HUES64 (cell line): Measurements from ENCODE around the gene TWIST2.

ENCODE experiments used
- H3K27ac ChIP-seq: 2 replicates; pipeline ENCODE4 v1.7.0; 2013; ENCODE audit warnings: low read depth, low read length, inconsistent platforms
- H3K27me3 ChIP-seq: 2 replicates; pipeline ENCODE4 v1.6.1; 2013; ENCODE audit warnings: mild to moderate bottlenecking, low read length; ENCODE audit not compliant: insufficient read depth
- H3K36me3 ChIP-seq: 2 replicates; pipeline ENCODE4 v1.6.1; 2013; ENCODE audit warnings: mild to moderate bottlenecking, low read length; ENCODE audit not compliant: insufficient read depth
- H3K4me1 ChIP-seq: 2 replicates; pipeline ENCODE4 v1.6.1; 2013; ENCODE audit warnings: mild to moderate bottlenecking, low read length, moderate library complexity; ENCODE audit not compliant: insufficient read depth
- H3K4me3 ChIP-seq: 2 replicates; pipeline ENCODE4 v1.5.1; 2013; ENCODE audit warnings: mild to moderate bottlenecking, low read length, moderate library complexity
- H3K9ac ChIP-seq: 2 replicates; pipeline ENCODE4 v1.6.1; 2013; ENCODE audit warnings: mild to moderate bottlenecking, low read depth, low read length
- H3K9me3 ChIP-seq: 2 replicates; pipeline ENCODE4 v1.6.1; 2013; ENCODE audit warnings: low read depth, low read length; ENCODE audit not compliant: insufficient read depth
- WGBS: fragments of 150-250, 120-280 bp; methylation state at CpG from one replicate; pipeline ENCODE4 v1.1.7; 2013; ENCODE audit warnings: missing lambda C conversion rate; 5-methylcytosine and 5-hydroxymethylcytosine counted together

Gene TWIST2

GRCh38 chr2:238899386-238899785 is 51.5 kb downstream of the TWIST2 start:
- Histone ChIP-seq H3K27ac (no peak overlapping the region), H3K9ac (no peak overlapping the region), H3K9me3 (no peaks in the 10 kb centered on the region), H3K36me3 (no peaks in the 10 kb centered on the region), H3K4me1 (peaks cover 7% of the 10 kb centered on the region; the same call in 1 of the 2 replicates), H3K27me3 (no peaks in the 10 kb centered on the region), H3K4me3 (no peak overlapping the region)
- WGBS = 92% methylated on average over 7 of the region's 7 CpGs

DNA sequence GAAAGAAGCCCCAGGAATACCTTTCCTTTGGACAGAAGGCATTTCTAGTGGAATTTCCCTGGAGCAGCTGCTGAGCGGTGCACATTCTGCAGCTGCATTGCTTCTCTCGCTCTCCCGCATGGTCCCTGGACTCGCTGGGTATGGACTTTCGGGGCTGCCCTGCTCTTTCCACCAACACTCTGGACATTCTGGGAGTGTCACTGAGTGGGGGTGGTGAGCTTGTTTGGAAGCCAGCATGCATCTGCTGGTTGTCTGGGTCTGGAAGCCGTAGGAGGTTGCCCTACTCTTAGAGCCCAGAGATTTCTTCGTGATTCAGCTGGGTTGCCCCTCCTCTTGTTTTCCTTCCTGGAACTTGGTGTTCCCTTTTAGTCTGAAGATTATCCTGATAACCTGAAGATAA is 52.6 kb downstream of the TWIST2 start:
- no peaks in the 10 kb centered on the region for H3K27me3 ChIP-seq
- H3K9ac ChIP-seq = no peak overlapping the region
- H3K36me3 ChIP-seq = no peaks in the 10 kb centered on the region
- no peaks in the 10 kb centered on the region for H3K9me3 ChIP-seq
- H3K4me3 ChIP-seq = no peak overlapping the region
- H3K4me1 ChIP-seq = peaks cover 4% of the 10 kb centered on the region; the same call in 1 of the 2 replicates
- WGBS = 80% methylated on average over 7 of the region's 7 CpGs
- no peak overlapping the region for H3K27ac ChIP-seq

GRCh38 chr2:238901461-238902057 is 53.7 kb downstream of the TWIST2 start:
- Histone ChIP-seq H3K27me3 (no peaks in the 10 kb centered on the region), H3K4me3 (no peak overlapping the region), H3K4me1 (no peaks in the 10 kb centered on the region), H3K36me3 (no peaks in the 10 kb centered on the region), H3K9ac (no peak overlapping the region), H3K9me3 (no peaks in the 10 kb centered on the region), H3K27ac (no peak overlapping the region)
- 92% methylated on average over 14 of the region's 14 CpGs for WGBS

- 95% methylated on average over 2 of the region's 2 CpGs for WGBS
- H3K4me3 ChIP-seq = no peak overlapping the region
- no peaks in the 10 kb centered on the region for H3K9me3 ChIP-seq
- H3K27me3 ChIP-seq = no peaks in the 10 kb centered on the region
- H3K4me1 ChIP-seq = no peaks in the 10 kb centered on the region
- no peaks in the 10 kb centered on the region for H3K36me3 ChIP-seq
- H3K27ac ChIP-seq = no peak overlapping the region
- no peak overlapping the region for H3K9ac ChIP-seq
Observed at GRCh38 chr2:238902285-238902684, 54.4 kb downstream of the TWIST2 start.

DNA sequence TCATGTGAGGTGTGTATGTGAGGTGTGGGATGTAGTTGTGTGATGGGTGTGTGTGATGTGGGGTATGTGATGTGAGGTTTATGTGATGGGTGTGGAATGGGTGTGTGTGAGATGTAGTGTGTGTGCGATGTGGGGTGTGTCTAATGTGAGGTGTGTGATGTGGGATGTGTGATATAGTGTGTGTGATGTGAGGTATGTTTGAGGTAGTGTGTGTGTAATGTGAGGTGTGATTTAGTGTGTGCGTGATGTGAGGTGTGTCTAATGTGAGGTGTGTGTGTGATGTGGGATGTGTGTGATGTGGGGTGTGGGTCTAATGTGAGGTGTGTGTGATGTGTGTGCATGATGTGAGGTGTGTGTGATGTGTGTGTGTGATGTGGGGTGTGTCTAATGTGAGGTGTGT is 55.3 kb downstream of the TWIST2 start:
- Histone ChIP-seq H3K9ac (no peak overlapping the region), H3K27ac (no peak overlapping the region), H3K4me1 (no peaks in the 10 kb centered on the region), H3K36me3 (no peaks in the 10 kb centered on the region), H3K9me3 (no peaks in the 10 kb centered on the region), H3K4me3 (no peak overlapping the region), H3K27me3 (no peaks in the 10 kb centered on the region)
- 97% methylated on average over 2 of the region's 2 CpGs for WGBS

GRCh38 chr2:238904177-238904576 is 56.3 kb downstream of the TWIST2 start:
- Histone ChIP-seq H3K9me3 (no peaks in the 10 kb centered on the region), H3K27ac (no peak overlapping the region), H3K36me3 (no peaks in the 10 kb centered on the region), H3K27me3 (no peaks in the 10 kb centered on the region), H3K9ac (no peak overlapping the region), H3K4me3 (no peak overlapping the region), H3K4me1 (no peaks in the 10 kb centered on the region)
- WGBS = 84% methylated on average over 1 of the region's 3 CpGs

- 91% methylated on average over 3 of the region's 3 CpGs for WGBS
- no peaks in the 10 kb centered on the region for H3K27me3 ChIP-seq
- H3K4me1 ChIP-seq = no peaks in the 10 kb centered on the region
- H3K9ac ChIP-seq = no peak overlapping the region
- no peaks in the 10 kb centered on the region for H3K9me3 ChIP-seq
- no peak overlapping the region for H3K4me3 ChIP-seq
- H3K27ac ChIP-seq = no peak overlapping the region
- H3K36me3 ChIP-seq = no peaks in the 10 kb centered on the region
Observed at GRCh38 chr2:238904716-238905115, 56.8 kb downstream of the TWIST2 start.

DNA sequence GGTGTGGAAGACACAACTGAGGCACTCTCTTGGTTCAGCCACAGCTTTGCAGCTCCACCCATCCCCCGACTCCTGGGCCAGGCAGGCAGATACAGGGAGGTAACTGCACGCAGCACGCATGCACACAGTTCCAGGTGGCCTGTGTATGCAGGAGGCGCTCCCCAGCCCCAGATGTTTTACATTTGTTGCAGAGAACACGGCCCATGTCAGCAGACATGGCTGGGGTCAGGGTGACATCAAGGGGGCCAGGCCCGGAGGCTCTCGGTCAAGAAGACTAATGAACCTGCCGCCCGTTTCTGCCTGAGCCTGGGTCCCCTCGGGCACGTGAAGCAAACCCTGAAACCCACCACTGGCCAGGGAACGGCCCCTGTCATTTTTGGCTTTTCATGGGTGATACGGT is 57.3 kb downstream of the TWIST2 start:
- no peaks in the 10 kb centered on the region for H3K4me1 ChIP-seq
- H3K9ac ChIP-seq = no peak overlapping the region
- H3K27me3 ChIP-seq = no peaks in the 10 kb centered on the region
- H3K36me3 ChIP-seq = no peaks in the 10 kb centered on the region
- H3K27ac ChIP-seq = no peak overlapping the region
- H3K9me3 ChIP-seq = no peaks in the 10 kb centered on the region
- no peak overlapping the region for H3K4me3 ChIP-seq
- 91% methylated on average over 13 of the region's 13 CpGs for whole genome bisulfite sequencing

DNA sequence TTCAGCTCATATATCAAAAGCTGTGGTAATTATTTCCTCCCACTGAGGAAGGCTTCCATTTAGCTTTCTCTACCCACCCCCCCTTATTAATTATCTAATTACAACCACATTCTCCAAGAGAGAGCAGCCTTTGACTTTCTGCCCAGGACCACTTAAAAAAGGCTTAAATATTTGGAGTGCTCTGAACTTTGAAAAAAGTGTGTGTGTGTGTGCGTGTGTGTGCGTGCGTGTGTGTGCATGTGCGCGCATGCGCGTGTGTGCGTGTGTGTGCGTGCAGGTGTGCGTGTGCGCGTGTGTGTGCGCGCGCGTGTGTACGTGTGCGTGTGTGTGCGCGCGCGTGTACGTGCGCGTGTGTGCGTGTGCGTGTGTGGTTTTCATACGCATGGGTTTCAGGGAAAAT is 57.8 kb downstream of the TWIST2 start:
- 91% methylated on average over 28 of the region's 28 CpGs for WGBS
- Histone ChIP-seq H3K27me3 (no peaks in the 10 kb centered on the region), H3K9me3 (no peaks in the 10 kb centered on the region), H3K4me3 (no peak overlapping the region), H3K9ac (no peak overlapping the region), H3K27ac (no peak overlapping the region), H3K36me3 (no peaks in the 10 kb centered on the region), H3K4me1 (no peaks in the 10 kb centered on the region)

GRCh38 chr2:238906254-238906935 is 58.5 kb downstream of the TWIST2 start:
- Histone ChIP-seq H3K27ac (no peak overlapping the region), H3K4me1 (no peaks in the 10 kb centered on the region), H3K9ac (no peak overlapping the region), H3K9me3 (no peaks in the 10 kb centered on the region), H3K36me3 (no peaks in the 10 kb centered on the region), H3K27me3 (no peaks in the 10 kb centered on the region), H3K4me3 (no peak overlapping the region)
- 94% methylated on average over 20 of the region's 20 CpGs for WGBS

- Histone ChIP-seq H3K9me3 (no peaks in the 10 kb centered on the region), H3K4me1 (no peaks in the 10 kb centered on the region), H3K4me3 (no peak overlapping the region), H3K36me3 (no peaks in the 10 kb centered on the region), H3K27ac (no peak overlapping the region), H3K27me3 (no peaks in the 10 kb centered on the region), H3K9ac (no peak overlapping the region)
- 92% methylated on average over 24 of the region's 24 CpGs for WGBS
Observed at GRCh38 chr2:238906936-238907716, 59.2 kb downstream of the TWIST2 start.
